ENCODE results near the gene RAP1GAP. TPM values are rescaled to one million over a fixed set of nuclear protein-coding genes. Genes with fewer than 3 reads are reported as not detected.

RAP1GAP gene
- total RNA-seq, 4 donors from 2014 or later: 1.9 to 6.8 (median 5.0) TPM

DNA sequence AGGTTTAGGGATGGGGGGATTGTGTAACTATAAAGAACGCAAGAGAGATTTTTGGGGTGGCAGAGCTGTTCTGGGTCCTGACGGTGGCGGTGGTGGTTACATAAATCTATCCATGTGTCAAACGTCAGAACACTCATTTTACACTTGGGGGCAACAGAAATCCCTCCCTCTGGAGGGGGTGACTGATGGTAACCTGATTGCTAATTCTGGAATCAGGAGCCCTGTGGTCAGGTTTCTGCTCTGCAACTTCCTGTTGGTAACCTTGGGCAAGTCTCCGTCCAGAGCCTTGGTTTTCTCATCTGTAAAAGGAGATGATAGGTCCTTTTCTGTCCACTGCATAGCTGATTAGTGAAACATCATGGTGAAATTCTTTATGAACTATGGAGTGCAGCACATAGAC, 119.1 kb downstream of the RAP1GAP start:
- WGBS, 2 donors: 58 to 71% methylated on average over 5 of the region's 5 CpGs
- no peak overlapping the region for H3K4me3 ChIP-seq
- no peaks in the 10 kb centered on the region for H3K4me1 ChIP-seq
- H3K27ac ChIP-seq: no peak overlapping the region
- intact Hi-C loops (cut with DNase I): no loop called here
- no peaks in the 10 kb centered on the region for H3K36me3 ChIP-seq
- no peak for DNase-seq
- H3K9me3 ChIP-seq: no peaks in the 10 kb centered on the region
- peaks cover 0 to 43% (median 0%) of the 10 kb centered on the region in 4 donors for H3K27me3 ChIP-seq
- TF ChIP-seq POLR2A (IDR thresholded peaks at IDR 0.05): no peak
- TF ChIP-seq, protein P1, sequence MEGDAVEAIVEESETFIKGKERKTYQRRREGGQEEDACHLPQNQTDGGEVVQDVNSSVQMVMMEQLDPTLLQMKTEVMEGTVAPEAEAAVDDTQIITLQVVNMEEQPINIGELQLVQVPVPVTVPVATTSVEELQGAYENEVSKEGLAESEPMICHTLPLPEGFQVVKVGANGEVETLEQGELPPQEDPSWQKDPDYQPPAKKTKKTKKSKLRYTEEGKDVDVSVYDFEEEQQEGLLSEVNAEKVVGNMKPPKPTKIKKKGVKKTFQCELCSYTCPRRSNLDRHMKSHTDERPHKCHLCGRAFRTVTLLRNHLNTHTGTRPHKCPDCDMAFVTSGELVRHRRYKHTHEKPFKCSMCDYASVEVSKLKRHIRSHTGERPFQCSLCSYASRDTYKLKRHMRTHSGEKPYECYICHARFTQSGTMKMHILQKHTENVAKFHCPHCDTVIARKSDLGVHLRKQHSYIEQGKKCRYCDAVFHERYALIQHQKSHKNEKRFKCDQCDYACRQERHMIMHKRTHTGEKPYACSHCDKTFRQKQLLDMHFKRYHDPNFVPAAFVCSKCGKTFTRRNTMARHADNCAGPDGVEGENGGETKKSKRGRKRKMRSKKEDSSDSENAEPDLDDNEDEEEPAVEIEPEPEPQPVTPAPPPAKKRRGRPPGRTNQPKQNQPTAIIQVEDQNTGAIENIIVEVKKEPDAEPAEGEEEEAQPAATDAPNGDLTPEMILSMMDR (IDR thresholded peaks at IDR 0.05): no peak

DNA sequence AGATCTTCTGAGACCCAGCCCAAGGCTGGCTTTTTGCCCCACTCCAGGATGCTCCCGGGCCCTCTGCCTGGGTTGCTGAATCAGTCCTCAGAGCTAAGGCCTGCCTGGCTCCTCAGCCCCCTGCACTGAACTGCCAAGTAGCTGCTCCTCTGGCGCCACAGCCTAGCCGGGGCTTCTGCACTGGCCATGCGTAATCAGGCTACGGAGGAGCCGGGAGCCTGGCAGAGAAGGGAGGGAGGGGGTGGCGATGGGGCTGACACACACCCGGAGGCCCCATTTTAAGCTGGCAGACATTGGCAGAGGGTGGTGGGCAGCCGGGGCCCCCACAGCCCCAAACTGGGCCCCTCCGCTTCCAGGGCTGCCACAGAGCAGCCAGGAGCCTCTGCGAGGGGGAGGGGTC, 121.3 kb downstream of the RAP1GAP start:
- H3K36me3 ChIP-seq: no peaks in the 10 kb centered on the region
- no peak for DNase-seq
- no peak overlapping the region for H3K27ac ChIP-seq

More for the DNA sequence above, 121.3 kb downstream of the RAP1GAP start:
- no peaks in the 10 kb centered on the region for H3K9me3 ChIP-seq
- H3K4me1 ChIP-seq: no peaks in the 10 kb centered on the region
- H3K4me3 ChIP-seq: no peak overlapping the region
- whole genome bisulfite sequencing, 2 donors: 86% methylated on average over 2 of the region's 11 CpGs; no CpG with 5 or more reads in 1 of the 2 donors
- TF ChIP-seq, protein P1 (IDR thresholded peaks at IDR 0.05): no peak
- no peak for TF ChIP-seq POLR2A (IDR thresholded peaks at IDR 0.05)
- intact Hi-C loops (cut with DNase I): no loop called here
- peaks cover 0 to 33% (median 0%) of the 10 kb centered on the region in 4 donors for H3K27me3 ChIP-seq

Other genes with a start within 250 kb of the RAP1GAP start
- gene NBPF3, start 229.2 kb downstream of the RAP1GAP start, total RNA-seq: 10 to 100 TPM in 1 of 4 donors, 1 to 10 TPM in 3; 3.8 to 10.7 (median 6.6) TPM
- gene ALPL, start 159.9 kb downstream of the RAP1GAP start, total RNA-seq: 1 to 10 TPM; 3.2 to 6.4 (median 4.7) TPM
- gene USP48, start 113.8 kb upstream of the RAP1GAP start, total RNA-seq: 10 to 100 TPM; 23.5 to 51.9 (median 39.7) TPM
- gene LDLRAD2, start 142.9 kb upstream of the RAP1GAP start, total RNA-seq: not detected